Fibroblast of upper back skin (primary cell): ENCODE measurements around the gene PIP5KL1.

Experiments used
- DNase-seq: peaks from one replicate; pipeline ENCODE4 v3.0.0-alpha.2; 2013

Gene PIP5KL1

GRCh38 chr9:127947841-127948710, 17.5 kb upstream of the PIP5KL1 start:
- DNase-seq = no peak

DNA sequence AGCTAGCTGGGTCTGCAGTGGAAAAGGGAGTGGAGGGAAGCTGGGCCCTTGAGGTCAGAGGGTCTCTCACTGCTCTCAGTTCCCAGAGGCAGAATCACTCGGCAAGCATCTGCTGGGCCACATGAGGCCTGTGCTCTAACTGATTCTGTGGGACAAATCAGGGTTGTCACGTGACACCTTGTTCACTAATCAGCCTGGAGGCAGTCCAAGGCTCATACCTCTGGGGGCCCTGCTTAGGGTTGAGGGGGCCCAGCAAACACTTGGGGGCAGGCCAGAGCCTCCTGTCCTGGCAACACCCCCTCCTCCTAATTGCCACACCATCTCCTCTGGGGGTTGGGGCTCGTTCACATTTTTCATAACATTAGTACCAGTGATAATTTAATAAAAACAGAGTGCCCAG, 16.2 kb upstream of the PIP5KL1 start:
- no peak for DNase-seq

GRCh38 chr9:127945942-127946341, 15.4 kb upstream of the PIP5KL1 start:
- no peak for DNase-seq

DNA sequence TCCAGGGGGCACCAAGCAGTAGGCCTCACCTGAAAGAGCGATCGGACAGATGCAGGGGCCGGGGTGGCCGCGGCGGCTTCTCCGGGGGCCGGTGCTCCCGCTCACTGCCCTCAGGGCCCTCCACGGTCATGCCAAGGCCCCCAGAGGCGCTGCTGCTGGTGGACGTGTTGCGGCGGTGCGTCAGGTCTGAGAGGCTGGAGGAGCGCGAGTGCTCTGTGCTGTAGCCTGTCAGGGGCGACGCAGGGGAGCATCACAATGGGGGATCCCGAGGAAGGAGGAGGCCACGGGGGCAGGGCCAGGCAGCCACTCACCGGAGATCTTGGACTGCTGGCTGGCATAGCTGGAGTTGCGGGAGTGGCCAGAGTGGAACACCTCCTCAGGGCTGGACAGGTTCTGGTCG, 14.8 kb upstream of the PIP5KL1 start:
- no peak for DNase-seq

GRCh38 chr9:127944586-127945218, 14.1 kb upstream of the PIP5KL1 start:
- DNase-seq = no peak

DNA sequence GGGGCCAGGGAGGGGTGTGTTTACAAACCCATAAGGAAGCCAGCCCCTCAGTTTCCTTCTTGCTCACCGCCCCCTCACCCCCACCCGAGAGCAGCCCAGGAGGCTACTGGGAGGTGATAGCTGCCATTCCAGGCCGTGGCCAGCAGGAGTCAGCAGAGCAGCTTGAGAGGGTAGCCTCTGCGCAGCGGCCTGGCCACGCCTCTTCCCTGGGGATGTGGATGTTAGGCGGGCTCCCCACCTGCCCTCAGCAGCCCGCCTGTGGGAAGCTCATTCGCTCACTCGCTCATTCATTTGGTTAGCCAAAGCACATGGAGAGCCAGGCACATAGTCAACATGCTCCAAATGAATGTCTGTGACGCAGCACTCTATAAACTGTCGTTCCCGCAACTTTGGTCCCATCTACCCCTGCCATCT, 13.2 kb upstream of the PIP5KL1 start:
- peak; percentile 77 for DNase-seq

DNA sequence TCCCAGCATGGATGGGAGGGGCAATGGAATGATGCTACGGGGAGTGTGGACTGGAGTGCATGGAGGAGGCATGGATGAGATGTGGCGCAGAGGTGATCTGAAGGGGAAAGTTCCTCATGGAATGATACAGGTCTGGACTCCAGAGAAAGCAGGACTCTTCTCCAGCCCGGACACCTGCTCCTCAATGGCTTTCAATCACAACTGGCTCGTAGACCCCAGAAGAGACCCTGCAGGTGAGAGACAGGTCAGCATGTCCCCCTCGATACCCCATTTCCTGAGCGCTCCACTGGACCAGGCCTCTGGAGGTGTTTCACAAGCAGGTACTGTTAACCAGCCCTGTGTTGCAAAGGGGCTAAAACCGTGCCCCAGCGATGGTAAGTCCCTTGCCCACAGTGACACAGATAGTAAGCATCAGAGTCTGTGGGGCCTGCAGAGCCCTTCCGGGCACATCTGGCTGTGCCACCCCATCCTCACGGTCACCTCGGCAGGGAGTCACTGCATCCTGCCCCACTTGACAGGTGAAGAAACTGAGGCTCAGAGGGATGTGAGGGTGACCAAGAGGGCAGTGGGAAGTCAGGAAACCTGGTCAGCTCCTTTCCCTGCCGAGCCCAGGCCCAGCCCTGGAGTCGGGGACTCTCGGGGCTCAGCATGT, 12.6 kb upstream of the PIP5KL1 start:
- no peak for DNase-seq

DNA sequence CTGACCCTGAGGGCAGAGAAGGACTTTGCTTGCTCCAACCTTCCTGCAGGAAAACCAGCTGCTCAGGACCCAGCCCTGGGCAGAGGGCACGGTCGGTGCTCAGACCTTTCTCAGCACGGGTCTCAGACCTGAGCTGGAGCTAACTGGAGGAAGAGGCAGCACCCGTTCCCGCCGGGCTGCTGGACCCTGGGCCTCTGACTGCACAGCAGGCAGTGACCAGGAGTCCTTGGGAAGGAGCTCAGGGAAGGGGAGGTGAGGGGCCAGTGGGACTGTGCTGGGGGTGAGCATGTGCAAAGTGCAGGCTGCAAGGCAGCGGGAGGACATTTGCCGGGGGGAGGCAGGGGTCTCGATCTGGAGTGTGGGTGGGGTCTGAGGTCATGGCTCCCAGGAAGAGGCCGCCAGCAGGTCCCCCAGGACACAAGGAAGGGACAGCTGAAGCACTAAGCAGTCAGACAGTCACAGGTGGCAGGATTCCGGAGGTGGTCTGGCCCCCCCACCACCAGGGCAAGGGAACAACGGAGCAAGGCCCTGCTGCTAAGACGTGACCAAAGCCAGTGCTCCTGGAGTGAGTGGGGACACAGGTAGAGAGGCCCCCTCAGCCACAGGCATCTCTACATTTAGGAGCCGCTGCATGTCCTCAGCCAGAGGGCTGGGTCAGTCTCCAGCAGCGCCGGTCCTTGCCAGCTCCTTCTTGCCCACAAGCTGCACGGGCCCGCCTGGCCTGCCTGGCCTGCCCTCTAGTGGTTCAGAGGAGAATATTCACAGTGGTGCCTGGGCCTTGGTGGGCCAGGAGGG, 11.8 kb upstream of the PIP5KL1 start:
- peak; percentile 58 for DNase-seq

DNA sequence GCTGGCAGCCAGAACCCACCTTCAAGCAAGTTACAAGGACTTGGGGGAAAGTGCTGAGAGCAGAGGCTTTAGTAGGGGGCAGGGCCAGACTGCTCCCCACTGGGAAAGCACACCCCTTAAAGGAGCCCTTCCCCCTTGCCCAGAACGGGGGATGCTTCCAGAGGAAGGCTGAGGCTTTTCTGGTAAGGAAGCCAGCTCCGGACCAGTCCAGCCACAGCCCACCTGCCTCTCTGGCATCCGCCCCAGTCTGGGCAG, 11.3 kb upstream of the PIP5KL1 start:
- DNase-seq = no peak

DNA sequence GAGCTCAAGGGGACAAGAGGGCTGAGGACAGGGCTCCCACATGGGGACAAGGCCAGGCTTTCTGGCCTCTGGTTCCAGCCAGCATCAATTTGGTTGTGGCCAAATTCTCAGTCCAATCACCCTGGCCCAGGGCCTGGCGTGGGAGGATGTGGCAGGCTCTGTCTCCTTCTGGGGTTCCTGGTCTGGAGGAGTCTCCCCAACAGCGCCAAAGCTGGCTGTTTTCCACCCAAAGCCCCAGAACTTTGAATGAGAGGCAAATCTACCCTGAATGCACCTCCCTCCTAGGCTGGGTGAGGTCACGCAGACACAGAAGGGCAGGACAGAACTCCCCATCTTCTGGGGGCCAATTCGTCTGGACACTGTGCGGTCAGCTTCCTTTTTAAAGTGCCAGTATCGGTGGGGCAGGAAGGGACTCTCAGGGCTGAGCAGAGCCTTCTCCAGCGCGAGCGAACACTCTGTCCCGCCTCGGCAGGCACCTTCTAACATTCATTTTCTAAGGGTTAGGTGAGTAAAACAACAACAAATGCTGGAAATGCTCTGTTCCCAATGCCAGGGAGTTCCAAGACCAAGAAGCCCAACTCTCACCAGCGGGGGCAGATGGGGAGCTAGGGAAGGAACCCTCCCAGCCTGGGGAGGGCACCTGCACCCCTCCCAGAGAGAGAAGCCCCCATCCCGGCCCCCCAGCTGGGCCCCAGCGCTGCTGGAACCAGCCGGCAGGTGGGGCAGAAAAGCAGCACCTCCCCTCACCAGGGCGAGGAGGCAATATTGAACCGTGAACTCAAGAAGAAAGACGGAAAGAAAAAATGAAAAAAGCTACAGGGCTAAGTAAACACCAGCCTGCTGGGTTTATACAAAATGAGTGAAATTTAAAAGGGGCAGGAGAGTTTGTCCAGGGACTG, 10.7 kb upstream of the PIP5KL1 start:
- DNase-seq = no peak

- no peak for DNase-seq
Observed at GRCh38 chr9:127940593-127940992, 10.0 kb upstream of the PIP5KL1 start.

DNA sequence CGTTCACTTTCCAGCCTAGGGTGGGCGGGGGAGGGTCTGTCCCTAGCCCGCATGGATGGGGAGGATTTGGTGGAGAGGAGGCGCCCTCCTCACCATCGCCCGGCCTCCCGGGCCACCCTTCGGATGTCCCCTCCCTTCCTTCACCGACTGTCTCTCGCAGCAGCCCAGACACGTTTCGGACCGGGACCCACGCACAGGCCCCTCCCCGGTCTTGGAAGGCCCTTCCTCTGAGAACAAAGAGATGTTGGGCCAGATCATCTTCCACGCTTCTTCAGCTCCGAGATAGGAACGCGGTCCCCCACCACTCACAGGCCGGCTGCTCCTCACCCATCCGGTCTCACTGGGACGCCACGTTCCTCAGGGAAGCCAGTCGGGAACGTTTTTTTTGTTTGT, 7.7 kb upstream of the PIP5KL1 start:
- DNase-seq = no peak

DNA sequence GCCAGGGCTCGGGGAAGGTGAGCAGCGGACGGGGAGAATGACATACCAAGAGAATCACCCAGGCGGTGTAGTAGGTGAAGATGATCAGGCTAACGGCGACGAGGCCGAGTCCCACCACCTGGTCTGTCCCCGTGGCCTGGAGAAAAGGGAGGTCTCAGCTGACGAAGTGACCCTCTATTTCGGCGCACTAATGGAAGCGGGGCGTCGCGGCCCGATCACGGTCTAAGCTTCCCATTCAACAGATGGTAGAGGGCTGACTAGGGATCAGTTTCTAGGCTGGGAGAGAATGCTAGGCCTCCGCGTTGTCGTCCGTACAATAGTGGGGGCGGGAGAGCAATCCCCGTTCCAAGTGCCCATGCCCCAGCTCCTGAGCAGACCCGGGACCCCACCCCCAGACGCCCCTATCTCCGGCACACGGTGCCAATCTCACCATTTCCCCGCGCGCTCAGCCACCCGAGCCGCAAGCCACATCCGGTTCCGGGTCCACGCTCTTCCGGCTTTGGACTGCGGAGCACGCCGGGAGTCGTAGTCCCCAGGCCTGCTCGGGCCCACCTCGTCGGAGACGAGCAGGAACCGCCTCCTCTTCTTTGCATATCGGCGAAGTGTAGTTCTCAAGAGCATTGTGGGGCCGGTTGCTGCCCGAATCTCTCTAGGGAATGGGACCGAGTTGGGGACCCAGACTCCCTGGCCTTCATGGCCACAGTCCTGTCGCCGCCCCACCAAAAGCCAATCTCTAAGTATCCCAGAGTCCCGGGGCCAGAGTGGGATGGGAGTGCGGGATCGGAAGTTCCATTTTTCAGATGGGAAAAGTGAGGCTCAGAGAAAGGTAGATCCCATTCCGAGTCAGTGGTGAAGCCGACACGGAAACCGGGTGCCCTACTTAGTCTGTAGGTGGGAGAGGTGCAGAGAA, 7.1 kb upstream of the PIP5KL1 start, which contains the start of gene DPM2:
DPM2 (minus strand) TSS at position 467 of the 910 bp plus-strand sequence; CDS start at position 433, 34 bp downstream.
- peak; percentile 85 for DNase-seq

- no peak for DNase-seq
Observed at GRCh38 chr9:127937056-127937387, 6.4 kb upstream of the PIP5KL1 start.

- no peak for DNase-seq
Observed at GRCh38 chr9:127936347-127936852, 5.8 kb upstream of the PIP5KL1 start.

DNA sequence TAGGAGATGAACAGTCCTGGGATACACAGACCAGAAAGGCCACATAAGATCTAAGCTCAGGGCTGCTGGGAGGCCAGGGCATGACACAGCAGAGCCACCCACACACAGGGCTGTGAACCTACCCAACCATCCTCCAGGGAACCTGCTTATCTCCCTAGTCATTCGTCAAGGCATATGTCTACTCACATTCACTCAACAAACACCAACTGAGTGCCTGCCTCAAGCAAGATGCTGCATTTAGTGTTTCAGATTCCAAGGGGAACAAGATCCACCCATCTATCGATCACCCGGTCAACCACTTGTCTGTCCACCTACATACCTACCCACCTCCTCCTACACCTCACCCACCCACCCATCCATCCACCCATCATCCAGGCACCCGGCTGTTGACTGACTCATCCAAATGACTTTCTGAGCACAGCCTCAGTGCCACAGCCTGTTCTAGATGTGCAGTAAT, 5.2 kb upstream of the PIP5KL1 start:
- DNase-seq = no peak

DNA sequence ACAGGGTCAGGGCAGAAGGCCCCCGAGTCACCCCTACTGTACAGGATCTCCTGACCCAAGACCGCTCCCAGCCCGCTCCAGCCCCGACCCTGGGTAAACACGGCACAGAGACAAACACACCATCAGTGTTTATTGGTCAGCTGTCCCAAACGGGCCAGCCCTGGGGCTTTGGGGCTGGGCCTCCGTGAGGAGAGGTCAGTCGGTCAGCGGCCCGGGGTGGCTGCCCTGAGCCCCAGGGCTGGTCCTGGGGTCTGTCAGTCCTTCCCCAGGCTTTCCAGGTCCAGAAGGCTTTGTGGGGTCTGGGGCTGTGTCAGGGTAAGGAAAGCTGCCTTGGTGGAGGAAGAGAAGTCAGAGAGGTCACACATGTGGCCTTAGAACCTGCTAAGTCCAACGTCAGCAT, 4.4 kb upstream of the PIP5KL1 start:
- no peak for DNase-seq

DNA sequence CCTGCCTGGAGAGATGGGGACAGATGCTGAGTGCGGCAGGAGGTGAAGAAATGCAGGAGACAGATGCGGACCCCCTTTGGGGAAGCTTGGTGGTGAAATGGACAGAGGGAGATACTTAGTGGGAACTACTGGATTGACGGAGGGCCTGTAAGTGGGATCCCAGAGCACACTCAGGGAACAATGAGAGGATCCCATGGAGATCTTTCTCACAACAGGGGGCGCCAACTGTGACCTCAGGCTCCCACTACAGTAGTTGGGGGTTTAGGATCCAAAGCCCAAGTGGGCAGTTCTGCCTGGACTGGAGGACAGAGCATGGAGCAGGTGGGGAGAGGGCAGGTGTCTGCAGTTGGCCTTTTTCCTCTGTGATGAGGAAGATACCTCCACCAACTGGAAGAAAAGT, 3.7 kb upstream of the PIP5KL1 start:
- DNase-seq = no peak

DNA sequence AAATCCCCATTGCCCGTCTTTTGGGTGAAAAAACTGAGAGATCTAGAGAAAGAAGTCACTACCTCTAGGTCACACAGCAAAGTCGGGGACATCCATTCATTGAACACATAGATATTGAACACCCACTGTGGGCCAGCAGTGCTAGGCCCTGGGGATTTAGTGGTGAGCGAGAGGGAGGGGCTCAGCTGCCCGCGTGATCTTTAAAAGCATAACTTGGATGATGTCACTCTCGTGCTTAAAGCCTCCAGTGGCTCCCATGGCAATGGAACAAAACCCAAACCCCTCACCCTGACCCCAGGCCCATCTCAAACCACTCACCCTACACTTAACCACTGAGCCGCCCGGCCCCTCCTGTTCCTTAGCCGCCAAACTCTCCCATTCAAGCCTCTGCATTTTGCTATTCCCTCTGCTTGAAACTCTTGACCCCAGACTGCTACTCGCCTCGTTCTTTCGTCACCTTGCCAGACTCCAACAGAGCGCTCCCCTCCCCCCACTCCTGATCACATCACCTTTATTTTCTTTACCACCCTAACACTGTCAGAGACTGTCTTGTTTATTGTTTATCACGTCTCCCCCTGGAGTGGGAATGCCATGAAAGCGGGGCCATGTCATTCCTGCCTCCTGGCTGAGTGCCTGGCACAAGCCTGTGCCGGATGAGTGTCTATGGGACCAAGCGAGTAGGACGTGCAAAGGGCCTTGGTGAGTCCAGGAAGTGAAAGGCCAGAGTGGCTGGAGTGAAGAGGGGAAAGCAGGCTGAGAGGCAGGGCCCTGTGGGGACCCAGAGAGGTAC, 710 bp upstream of the PIP5KL1 start:
- peak; percentile 67 for DNase-seq

DNA sequence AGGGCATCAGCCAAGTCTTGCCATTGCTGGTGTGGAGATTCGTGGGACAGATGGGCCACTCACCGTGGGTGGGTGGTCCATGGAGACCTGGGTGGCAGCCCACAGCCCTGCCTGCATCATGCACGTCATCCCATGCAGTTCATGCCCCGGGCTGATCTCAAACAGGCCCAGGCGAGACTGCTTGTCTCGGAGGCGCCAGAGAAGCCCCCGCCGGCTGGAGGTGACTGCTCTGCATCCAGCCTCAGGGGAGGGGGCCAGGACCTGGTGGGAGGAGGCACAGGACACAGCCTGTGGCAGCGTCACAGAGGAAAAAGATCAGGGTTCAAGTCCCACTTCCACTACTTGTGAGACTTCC, 975 bp downstream of the PIP5KL1 start:
- no peak for DNase-seq
